HL-60/S4 treated with retinoic acid at 250 ng/mL for 4 days and 3 days (cell line): ENCODE measurements around the gene GPR37L1.

Experiments used
- in situ Hi-C: fragments of 300-500 bp; cut with MboI; formaldehyde crosslinking; loops from 2 replicates; pipeline ENCODE4 v1.7.0; 2022; ENCODE audit warnings: low sequenced_read_pairs

Gene GPR37L1

DNA sequence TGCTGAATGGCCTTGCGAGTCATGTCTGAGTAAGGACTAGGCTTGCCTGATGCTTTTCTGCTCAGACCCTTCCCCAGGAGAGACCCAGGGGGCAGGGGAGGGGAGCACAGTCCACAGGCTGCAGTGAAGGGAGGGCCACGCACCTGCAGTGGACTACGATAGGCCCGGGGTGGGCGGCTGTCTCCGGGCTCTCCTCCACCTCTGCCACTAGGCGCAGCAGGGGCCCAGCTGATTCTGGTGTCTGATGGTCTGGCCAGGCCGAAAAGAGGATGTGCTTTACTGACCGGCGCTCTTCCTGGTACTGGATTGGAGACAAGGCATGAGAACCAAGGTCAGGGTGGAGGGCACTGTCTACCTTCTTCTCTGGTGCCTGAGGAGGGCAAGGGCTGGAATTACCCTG, 29.7 kb downstream of the GPR37L1 start:
- in situ Hi-C loops, result no loop called here

DNA sequence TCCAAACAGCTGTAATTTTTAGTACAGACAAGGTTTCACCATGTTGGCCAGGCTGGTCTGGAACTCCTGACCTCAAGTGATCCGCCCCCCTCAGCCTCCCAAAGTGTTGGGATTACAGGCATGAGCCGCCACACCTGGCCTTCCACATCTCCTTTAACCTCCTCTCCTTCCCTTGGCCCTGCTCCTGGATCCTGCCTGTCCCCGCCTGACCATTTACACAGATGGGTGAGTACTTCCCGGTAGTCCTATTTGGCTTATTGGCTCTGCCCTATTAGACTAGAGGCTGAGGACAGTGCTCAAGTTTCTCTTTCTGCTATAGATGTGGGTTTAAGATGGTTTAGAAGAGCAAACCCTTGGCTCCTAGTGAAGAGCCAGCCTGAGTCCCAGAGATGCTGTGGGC, 30.6 kb downstream of the GPR37L1 start:
- in situ Hi-C loops, result no loop called here

DNA sequence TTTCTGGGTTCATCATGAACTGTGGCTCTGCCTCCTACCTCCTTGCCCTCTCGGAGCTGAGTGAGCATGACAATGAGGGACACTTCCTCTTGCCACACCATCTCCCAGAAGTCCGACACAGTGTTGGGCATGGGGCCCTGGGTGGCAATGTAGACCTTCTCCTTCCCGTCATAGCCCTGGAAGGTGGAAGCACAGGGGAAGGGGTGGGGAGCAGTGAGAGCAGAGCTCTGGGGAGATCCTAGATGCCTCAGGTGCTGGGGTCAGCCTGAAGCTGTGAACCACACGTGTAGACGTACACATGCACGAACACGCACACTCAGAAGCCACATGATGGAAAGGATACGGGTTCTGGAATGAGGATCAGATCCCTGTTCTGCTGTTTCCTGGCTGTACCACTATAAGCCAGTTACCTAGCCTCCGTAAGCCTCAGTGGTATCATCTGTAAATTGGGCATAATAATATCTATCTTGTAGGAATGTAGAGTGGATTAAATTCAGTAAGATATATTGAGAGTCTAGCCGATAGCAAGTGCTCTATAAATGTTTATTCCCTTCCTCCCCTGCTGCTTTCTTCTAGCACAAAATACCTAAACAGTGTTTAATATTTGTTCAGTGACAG, 31.5 kb downstream of the GPR37L1 start:
- in situ Hi-C loops, result no loop called here

DNA sequence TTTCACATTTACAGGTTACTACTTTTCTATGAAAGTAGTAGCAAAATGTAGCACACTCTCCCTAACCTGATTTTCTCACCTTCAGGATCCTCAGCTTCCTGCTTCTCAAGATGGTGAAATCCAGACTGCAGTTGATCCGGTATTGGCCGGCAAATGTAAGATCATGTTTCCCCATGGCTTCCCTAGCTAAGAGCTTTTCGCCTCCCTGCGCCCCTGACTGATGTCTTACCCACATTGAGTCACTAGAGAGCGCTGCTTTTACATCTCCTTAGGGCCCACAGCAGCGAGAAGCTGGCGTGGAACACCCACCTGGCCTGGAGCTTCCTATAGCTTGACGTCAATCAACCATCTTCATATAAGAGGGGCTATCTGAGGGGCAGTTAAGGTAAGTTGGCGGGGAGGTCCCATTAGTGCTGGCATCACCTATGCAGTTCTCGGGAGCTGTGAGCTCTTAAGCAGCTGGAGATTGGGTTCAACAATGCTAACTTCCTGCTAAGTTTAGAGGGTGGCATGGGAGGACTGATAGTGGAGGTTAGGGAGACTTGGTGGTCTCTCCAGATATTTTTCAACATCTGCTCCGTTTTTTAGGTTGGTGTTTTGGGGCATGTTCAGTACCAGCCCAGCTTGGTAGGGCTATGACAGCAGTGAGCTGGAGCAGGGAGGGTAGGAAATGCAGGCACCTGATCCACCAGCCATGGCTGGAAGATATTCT, 32.2 kb downstream of the GPR37L1 start:
- in situ Hi-C loops, result no loop called here

DNA sequence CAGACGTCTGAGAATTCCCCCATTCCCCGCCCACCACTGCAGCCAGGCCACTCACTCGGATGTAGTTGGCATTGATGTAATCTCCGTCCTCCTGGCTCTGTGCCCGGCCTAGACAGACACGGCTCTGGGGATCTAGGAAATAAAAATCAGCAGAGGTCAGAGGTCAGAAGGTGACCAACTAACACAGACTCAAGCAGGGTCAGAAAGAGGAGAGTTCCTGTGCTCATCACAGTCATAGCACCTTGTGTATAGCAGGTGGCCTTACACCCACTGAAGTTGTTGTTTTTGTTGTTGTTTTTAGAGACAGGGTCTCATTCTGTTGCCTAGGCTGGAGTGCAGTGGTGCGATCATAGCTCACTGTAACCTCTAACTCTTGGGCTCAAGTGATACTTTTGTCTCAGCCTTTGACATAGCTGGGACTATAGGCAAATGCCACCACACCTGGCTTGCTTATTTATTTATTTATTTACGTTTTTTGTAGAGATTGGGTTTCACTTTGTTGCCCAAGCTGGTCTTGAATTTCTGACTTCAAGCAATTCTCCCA, 32.8 kb downstream of the GPR37L1 start:
- in situ Hi-C loops, result no loop called here

DNA sequence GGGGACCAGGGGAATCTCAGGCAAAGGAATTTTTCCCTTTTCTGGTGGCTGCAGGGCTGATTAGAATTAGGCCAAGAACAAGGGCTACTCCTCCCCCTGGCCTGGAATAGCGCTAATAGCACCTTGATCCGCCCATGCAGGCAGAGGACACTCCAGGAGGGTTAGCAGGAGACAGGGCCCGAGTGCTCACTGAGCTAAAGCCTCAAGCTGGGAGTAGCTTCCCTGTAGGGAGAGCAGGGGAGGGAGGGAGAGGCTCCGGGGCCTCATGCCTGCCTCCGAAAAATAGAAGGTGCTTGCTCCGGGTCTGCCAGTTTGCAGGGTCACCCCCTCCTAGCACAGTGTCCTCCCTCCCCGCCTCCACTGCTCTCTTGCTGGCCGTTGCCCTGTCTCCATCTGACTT, 33.9 kb downstream of the GPR37L1 start:
- in situ Hi-C loops, result no loop called here

DNA sequence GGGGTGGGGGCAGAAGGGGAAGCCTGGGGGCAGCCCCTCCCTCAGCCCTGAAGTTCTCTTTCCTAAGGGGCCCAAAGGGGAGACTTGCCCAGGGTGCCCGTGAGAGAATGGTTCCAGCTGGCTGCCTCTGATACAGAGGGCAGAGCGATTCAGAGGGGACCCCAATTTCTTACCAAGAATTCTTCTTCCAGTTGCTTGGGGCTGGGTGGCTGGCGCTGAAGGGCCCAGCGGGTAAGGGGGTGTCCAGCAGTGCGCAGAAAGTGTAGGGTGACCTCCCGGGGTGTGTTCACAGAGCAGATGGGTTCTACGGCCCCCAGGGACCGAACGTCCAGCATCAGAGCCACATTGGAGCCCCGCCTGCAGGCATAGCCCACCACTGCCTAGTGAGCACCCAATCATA, 35.2 kb downstream of the GPR37L1 start:
- in situ Hi-C loops, result no loop called here

DNA sequence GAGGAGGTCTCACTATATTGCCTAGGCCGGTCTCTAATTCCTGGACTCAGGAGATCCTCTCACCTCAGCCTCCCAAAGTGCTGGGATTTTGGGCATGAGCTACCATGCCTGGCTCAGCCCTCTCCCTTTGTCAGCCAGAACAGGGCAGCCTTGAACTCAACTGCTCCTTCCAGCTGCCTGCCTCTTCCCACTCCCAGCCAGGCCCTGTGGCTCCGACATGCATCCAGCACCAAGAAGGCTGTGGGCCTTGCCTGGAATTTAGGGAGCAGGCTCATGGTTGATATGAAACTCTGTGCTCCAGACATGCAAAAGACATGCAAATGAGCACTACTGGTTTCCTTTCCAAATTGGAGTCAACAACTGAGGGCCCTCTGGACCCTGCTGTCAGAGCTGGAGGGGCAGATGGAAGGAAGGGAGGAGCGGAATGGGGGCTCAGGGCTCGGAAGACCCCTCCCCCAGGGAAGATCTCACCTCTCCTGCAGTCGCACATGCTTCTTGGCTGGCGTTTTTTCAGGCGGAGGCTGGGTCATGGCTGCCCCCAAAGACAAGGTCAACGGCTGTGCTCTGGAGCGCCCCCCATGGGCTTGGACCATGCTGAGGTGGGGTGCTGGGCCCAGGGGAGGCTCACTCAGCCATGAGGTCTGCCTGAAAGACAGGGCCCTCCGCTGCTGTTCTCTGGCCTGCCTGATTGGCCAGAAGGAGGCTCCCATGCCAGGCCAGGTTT, 36.3 kb downstream of the GPR37L1 start:
- in situ Hi-C loops, result no loop called here

DNA sequence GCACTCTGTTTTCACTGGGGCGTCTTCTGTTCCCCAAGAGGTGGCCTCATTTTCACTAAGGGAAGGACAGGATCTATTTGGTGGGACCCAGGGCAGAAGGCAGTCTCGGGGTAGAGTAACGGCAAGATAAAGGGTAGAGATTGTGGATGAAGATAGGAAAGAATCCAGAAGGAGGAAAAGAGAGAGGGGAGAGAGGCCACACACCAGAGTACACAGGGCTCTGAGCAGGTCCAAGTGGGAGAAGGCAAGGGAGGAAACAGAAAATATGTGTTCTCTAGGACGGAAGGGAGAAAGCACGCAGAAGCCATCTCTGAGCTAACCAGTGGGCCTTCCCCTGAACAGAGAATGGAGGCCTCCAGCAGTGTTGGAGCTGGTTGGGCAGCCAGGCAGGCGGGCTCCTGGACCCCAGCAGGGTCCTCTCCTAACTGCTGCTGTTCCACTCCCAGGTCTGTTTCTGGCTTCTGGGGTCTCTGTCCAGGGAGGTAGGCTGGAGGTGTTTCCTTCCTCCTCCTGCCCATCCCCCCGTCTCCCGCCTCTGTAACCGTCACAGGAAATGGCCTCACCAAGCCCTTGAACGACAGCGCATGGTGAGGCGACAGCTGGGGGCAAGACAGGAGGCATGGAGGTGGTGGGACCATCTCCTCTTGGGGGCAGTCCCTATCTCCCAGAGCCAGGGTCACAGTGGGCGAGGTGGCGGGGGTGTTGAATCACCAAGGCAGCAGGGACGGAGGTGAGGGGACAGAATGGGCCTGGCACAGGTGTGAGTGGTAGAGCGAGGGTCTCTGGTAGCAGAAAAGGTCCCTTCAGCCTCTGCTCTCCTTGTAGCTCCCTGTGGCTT, 37.0 kb downstream of the GPR37L1 start:
- in situ Hi-C loops, result no loop called here

DNA sequence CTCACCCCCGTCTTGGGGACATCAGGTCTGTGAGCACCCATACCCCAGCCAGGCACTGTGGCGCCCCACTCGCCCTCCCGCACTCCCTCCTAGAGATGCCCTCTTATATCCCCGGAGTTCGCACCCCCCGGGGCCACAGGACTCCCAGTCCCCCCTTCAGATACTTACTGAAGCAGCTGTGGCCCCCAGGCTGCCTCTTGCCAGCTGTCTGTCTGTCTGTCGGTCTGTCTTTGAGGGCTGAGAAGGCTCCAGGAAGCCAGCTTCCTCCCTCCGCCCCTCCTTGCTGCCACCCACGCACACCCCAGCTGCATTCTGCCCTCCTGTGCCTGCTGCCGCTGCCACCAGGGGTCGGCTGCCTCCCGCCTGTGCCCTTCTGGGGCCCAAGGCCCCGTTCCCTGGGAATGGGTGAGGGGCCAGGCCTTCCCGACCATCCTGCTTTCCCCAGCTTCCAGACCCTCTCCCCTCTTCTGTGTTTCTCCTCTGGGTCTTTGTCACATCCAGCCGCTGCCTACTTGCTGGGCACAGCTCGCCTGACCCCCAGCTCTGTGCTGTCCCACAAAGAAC, 37.7 kb downstream of the GPR37L1 start, which contains the start of gene PTPN7:
Gene PTPN7 (minus strand): TSS at position 226 of the 564 bp plus-strand sequence. CDS start 1,200 bp downstream, outside the sequence.
- in situ Hi-C loops, result no loop called here

DNA sequence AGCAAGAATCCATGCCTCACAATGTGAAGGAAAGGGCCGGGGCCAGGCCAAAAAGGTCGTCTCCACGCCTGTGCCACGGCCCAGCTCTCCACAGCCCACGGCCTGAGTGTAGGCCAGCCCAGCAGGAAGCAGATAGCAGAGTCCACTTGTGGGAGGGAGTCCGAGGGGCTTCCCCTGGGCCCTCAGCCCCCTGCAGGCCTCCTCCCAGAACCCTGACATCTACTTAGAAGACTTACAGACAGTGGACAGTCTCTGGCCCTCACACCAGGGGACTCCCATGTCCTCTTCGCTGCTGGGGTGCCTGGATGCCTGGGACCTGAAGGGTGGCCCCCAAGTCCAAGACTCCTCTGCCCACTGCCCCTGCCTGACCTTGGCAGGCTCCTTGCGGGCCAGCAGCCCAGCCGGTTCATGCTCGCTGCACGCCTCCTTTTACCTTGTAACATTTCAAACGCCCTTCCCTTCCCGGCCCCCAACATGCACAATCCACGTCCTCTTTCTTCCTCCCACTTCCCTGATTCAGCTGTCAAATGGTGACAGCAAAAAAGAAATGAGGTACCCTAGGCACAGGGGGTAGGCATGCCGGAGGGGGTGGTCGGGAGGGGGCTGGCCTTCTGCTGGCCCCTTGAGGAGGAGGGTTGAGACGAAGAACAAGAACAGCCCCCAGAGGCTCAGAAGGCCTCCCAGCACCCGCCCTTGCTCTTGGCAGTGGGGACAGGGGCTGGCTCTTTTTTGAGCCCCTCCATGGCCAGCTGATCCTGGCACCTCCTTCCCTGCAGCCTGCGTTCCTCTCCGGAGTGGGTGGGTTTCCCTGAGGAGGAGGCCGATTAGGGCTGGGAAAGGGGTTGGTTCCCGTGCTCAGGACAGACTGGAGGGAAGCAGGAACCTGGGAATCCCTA, 38.7 kb downstream of the GPR37L1 start:
- in situ Hi-C loops, result no loop called here

DNA sequence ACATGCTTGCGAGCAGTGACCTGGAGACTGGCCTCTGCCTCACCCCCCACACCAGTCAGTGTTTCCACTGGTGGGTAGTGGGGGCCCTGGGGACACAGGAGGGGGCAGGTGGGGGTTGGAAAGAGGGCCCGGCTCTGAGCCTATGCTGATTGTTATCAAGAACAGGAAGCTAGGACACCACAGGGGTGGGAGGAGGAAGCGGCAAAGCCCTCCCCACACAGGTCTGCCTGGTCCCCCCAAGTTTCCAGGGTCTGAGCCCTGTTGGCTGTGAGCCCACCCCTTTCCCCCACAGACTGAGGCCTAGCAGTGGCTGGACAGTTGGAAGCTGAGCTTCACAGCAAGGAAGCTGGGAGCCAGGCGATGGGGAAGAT, 39.3 kb downstream of the GPR37L1 start:
- in situ Hi-C loops, result no loop called here

DNA sequence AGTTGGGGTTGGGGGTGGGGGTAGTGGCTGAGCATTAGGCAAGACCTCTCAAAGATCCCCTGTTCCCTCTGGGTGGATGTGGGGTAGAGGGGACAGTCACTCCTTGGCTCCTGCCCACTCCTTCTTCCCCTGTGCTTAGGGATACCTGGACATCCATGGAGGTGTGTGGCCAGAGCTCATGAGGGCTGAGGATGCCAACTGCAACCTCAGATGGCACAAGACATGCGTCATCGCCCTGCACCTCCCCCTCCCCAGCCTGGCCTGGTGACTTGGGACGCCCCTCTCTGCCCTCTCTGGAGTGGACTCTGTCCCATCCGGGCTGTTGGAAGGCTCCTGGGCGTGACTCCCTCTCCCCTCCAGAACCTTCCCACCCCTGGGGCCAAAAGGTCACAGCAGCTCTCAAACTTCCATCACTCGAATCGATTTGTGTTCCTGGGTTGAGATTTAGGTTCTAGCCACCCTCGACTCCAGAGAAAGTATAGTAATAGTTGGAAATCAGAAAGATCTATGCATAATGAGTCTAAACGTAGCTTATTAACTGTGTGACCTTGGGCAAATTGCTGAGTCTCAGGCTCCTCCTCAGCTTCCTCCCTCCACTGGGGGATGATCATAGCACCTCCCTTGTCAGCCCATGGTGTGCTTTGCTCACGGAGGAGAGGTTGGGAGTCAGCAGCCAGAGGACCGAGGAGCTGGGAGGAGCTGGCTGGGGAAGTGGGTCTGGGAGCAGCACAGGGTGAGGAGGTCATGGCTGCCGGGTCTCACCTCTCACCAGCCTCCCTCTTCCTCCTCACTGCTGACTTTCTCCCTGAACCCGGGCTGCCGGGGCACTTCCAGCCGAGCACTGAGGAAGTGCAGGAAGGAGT, 39.9 kb downstream of the GPR37L1 start:
- in situ Hi-C loops, result no loop called here

DNA sequence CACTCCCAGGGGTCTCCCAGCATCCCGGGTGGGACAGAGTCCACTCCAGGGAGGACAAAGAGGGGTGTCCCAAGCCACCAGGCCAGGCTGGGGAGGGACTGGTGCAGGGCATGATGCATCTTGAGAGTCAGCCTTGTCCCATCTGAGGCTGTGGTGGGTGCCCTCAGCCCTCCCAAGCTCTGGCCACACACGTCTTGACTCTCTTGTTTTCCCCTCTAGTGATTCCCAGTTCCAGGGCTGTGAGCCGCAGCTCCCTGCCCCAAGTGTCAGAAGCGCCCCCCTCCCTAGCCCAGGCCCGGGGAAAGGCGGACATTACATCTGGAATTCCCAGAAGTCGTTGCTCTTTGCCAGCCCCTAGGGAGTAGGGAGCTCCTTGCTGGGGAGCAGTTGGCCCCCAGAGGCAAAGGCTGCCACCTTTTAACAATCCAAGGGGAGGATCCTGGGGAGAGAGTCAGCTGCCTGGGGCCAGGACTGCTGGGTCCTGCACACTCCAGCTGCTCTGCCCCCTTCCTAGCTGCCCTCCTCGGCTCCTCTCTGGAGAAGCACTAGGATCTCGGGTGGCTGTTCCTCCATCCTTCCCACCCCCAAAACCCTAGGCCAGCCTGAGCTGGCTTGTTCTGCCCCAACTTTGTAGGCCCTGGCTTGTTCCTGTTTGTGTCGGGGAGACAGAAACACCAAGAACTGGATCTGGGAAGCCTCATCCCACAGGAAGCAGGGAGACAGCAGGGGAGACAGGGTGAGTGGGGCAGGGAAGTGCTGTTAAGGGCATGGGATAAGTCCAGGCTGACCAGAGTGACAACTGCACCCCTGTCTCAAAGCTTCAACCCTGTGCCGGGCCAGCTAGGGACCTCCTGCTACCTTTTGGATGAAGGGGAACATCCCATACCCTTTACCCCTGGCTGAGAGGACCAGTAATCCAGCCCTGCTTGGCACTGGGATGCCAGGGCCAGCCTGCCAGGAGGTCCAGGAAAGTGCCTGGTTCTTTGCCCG, 40.9 kb downstream of the GPR37L1 start:
- in situ Hi-C loops, result no loop called here

DNA sequence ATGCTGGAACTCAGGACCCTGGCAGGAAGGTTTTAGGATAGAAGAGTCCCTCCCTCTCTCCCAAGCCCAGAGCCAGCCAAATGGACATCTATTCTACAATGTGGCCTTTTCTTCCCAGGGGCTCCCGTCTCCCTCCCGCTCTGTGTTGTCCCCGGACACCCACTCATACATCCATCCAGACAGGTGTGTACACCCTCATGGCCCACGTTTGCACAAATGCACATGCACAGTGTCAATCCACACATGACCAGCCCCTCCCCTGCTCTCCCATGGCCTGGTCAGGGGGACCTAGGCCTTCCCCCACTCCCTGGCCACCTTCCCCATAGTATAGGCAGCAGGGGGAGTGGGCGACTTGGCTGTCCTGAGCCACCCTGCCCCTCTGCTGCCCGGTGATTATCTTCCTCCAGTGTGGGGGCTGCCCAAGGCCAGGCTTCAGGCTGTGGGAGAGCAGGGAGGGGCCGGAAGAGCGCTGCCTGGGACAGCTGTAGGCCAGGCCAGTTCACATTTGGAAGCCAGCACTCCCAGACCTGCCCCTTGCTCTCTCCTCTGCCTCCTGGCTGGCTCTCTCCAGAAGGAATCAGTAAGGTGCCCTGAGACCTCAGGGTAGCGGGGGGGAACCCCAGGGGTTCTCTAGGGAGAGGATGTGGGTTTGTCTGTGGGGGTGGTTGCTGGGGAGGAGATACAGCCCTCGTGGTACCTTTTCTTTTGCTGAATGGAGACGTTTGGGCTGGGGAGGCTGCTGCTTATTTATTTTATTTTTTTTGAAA, 41.7 kb downstream of the GPR37L1 start:
- in situ Hi-C loops, result no loop called here

DNA sequence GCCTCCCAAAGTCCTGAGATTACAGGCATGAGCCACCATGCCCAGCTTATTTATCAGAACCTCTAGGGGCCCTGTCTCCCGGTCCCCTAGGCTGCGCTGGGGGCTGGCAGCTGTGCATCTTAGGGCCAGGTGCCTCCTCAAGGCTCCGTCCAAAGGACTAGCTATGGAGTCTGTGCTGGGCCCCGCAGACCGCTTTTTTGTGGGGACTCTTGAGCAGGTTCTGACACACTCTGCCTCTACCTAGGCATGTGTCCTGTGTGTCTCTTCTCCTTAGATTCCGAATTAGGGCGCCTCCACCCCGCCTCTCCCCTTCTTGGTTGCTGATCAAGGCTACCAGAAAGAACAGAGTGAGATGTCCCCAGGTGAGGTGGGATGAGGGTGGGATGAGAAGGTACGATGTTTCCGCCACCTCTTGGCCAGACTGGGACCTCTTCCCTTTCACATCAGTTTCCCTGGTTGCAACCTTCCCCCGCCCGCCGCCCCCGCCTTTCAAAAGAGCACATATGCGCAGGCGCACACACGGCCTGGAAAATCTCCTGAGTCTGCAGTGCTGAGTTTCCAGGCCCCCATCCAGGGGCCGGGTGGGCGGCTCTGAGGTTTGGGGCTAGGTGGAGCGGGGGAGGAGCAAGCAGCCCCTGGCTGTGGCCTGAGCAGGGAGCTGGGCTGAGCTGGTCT, 42.7 kb downstream of the GPR37L1 start:
- in situ Hi-C loops, result no loop called here
